ENCODE results near the gene ARL2BP.
"Not testable (repeated sequence)": the region's sequence is repeated elsewhere in the genome, so short reads cannot be mapped to it uniquely, and the experiment has no call there.

Gene ARL2BP

GRCh38 chr16:57263541-57264351 is 18.7 kb downstream of the ARL2BP start:
- DNase-seq = no peak

- DNase-seq = no peak
Observed at GRCh38 chr16:57264381-57264780, 19.3 kb downstream of the ARL2BP start.

GRCh38 chr16:57264950-57265371 is 19.9 kb downstream of the ARL2BP start:
- DNase-seq = no peak

GRCh38 chr16:57265850-57266530 is 20.9 kb downstream of the ARL2BP start:
- no peak for DNase-seq

GRCh38 chr16:57266531-57267260 is 21.6 kb downstream of the ARL2BP start:
- no peak for DNase-seq

- DNase-seq = not testable (repeated sequence)
Observed at GRCh38 chr16:57267343-57267742, 22.3 kb downstream of the ARL2BP start.

- DNase-seq = no peak
Observed at GRCh38 chr16:57268804-57269800, 24.0 kb downstream of the ARL2BP start.

- DNase-seq = no peak
Observed at GRCh38 chr16:57270221-57271062, 25.4 kb downstream of the ARL2BP start.

- DNase-seq = no peak
Observed at GRCh38 chr16:57271063-57271345, 25.9 kb downstream of the ARL2BP start.

- DNase-seq = no peak
Observed at GRCh38 chr16:57271867-57272495, 26.9 kb downstream of the ARL2BP start.

- no peak for DNase-seq
Observed at GRCh38 chr16:57273359-57273758, 28.3 kb downstream of the ARL2BP start.

- no peak for DNase-seq
Observed at GRCh38 chr16:57273826-57274225, 28.8 kb downstream of the ARL2BP start.

- not testable (repeated sequence) for DNase-seq
Observed at GRCh38 chr16:57275946-57276345, 30.9 kb downstream of the ARL2BP start.

- DNase-seq = no peak
Observed at GRCh38 chr16:57276596-57276995, 31.5 kb downstream of the ARL2BP start.

GRCh38 chr16:57277586-57277985 is 32.5 kb downstream of the ARL2BP start:
- peak; percentile 71 for DNase-seq

- no peak for DNase-seq
Observed at GRCh38 chr16:57278494-57278893, 33.4 kb downstream of the ARL2BP start.

- DNase-seq = no peak
Observed at GRCh38 chr16:57279780-57280638, 35.0 kb downstream of the ARL2BP start.

- DNase-seq = no peak
Observed at GRCh38 chr16:57281791-57282190, 36.7 kb downstream of the ARL2BP start.

GRCh38 chr16:57282510-57283213 is 37.6 kb downstream of the ARL2BP start:
- no peak for DNase-seq
